22Rv1 (cell line): Measurements from ENCODE around the gene KCNH8.

Source experiments
- CTCF ChIP-seq: fragments of 450-650 bp; IDR thresholded peaks from 2 replicates; pipeline ENCODE4 v1.5.1; 2017; ENCODE audit warnings: mild to moderate bottlenecking
- ZFX ChIP-seq: fragments of 450-650 bp; IDR thresholded peaks from 2 replicates; pipeline ENCODE4 v1.6.1; 2017; ENCODE audit warnings: antibody characterized with exemption, borderline replicate concordance

GRCh38 chr3:19295208-19295607 is 146.9 kb downstream of the KCNH8 start:
- TF ChIP-seq CTCF (no peak), ZFX (no peak)
